ENCODE measurements around the gene ALAS1.
A peak's percentile ranks its signal among the peaks of the same experiment; 100 is the strongest.

The ALAS1 gene

GRCh38 chr3:52226229-52226817 is 28.4 kb downstream of the ALAS1 start:
- H3K27ac ChIP-seq, result no peak overlapping the region
- no peak for TF ChIP-seq CTCF (conservative IDR thresholded peaks at IDR 0.05; ENCODE audit: low read depth)
- ChIA-PET CTCF (no interaction called here), POLR2A (ENCODE audit: low non-redundant PET) (no interaction called here)
- no peak for DNase-seq (ENCODE audit: low spot score)

DNA sequence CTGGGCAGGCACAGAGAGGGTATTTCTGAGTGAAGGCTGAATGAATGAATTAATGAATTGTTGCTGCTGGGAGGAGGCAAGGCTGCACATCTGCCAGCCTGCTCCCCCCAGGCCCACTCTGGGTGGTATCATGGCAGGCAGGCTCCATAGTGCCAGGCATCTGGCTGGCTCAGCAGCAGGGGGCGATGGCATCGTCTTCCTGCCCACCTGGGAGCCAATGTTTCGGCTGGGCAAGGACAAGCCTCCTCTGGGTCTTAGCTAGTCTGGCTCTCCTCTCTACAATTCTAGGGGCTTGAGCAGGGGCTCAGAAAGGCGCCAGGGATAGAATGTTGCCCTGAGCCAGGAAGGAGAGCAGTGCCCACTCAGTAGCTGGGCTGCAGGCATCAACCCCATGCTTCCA is 29.2 kb downstream of the ALAS1 start:
- ChIA-PET CTCF (no interaction called here), POLR2A (ENCODE audit: low non-redundant PET) (no interaction called here)
- DNase-seq (ENCODE audit: low spot score), result no peak
- peak overlapping the region; percentile 31 for H3K27ac ChIP-seq
- TF ChIP-seq CTCF (conservative IDR thresholded peaks at IDR 0.05; ENCODE audit: low read depth), result no peak

GRCh38 chr3:52227766-52228165 is 29.8 kb downstream of the ALAS1 start:
- H3K27ac ChIP-seq, result peak overlapping the region; percentile 31
- CTCF ChIA-PET, result no interaction called here
- DNase-seq (ENCODE audit: low spot score), result no peak
- no peak for TF ChIP-seq CTCF (conservative IDR thresholded peaks at IDR 0.05; ENCODE audit: low read depth)
- POLR2A ChIA-PET (ENCODE audit: low non-redundant PET), result no interaction called here

DNA sequence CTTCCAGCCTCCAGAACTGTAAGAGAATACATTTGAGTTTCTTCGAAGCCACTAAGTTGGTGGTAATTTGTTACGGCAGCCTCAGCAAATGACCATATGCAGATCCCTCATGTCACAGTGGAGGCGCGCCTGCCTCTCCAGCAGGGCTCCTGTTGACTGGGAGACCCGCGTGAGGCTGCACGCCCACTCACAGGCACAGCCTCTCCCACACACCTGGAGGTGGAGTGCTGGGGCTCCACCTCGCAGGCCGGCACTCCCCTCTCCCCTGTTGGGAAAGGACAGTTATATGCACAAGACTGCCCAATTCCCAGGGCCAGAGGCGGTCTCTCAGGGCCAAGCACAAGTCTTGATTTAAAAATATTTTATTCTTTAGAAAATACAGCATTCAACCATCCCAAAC is 30.3 kb downstream of the ALAS1 start:
- TF ChIP-seq CTCF (conservative IDR thresholded peaks at IDR 0.05; ENCODE audit: low read depth), result no peak
- CTCF ChIA-PET, result no interaction called here
- peak overlapping the region; percentile 31 for H3K27ac ChIP-seq
- DNase-seq (ENCODE audit: low spot score), result no peak
- POLR2A ChIA-PET (ENCODE audit: low non-redundant PET), result no interaction called here

GRCh38 chr3:52228751-52229291 is 30.9 kb downstream of the ALAS1 start:
- no peak for DNase-seq (ENCODE audit: low spot score)

GRCh38 chr3:52229656-52230055 is 31.7 kb downstream of the ALAS1 start:
- CTCF ChIA-PET, result interaction anchor here (0.6 kb wide), 1 partner anchor 49 kb away, joined by 3 read pairs; the partner anchor contains the start of gene WDR82
- no peak for DNase-seq (ENCODE audit: low spot score)
- H3K27ac ChIP-seq, result no peak overlapping the region
- POLR2A ChIA-PET (ENCODE audit: low non-redundant PET), result no interaction called here
- TF ChIP-seq CTCF (conservative IDR thresholded peaks at IDR 0.05; ENCODE audit: low read depth), result no peak

More at GRCh38 chr3:52228751-52229291, 30.9 kb downstream of the ALAS1 start:
- ChIA-PET POLR2A (ENCODE audit: low non-redundant PET) (no interaction called here), CTCF (interaction anchor here (0.6 kb wide), 1 partner anchor 50 kb away, joined by 3 read pairs; the partner anchor contains the start of gene WDR82)
- peak overlapping the region; percentile 31 for H3K27ac ChIP-seq
- no peak for TF ChIP-seq CTCF (conservative IDR thresholded peaks at IDR 0.05; ENCODE audit: low read depth)
